ENCODE measurements around the gene NUAK1.

The NUAK1 gene

GRCh38 chr12:106070147-106070546 is 68.6 kb downstream of the NUAK1 start:
- in situ Hi-C loops (cut with HindIII; ENCODE audit: low sequenced_read_pairs): no loop called here

GRCh38 chr12:106068296-106068695 is 70.5 kb downstream of the NUAK1 start:
- in situ Hi-C loops (cut with HindIII; ENCODE audit: low sequenced_read_pairs): no loop called here

GRCh38 chr12:106067606-106068205 is 71.0 kb downstream of the NUAK1 start:
- in situ Hi-C loops (cut with HindIII; ENCODE audit: low sequenced_read_pairs): no loop called here

- in situ Hi-C loops (cut with HindIII; ENCODE audit: low sequenced_read_pairs): no loop called here
Measured at GRCh38 chr12:106066726-106067325, 71.9 kb downstream of the NUAK1 start.

GRCh38 chr12:106066051-106066705 is 72.6 kb downstream of the NUAK1 start:
- in situ Hi-C loops (cut with HindIII; ENCODE audit: low sequenced_read_pairs): no loop called here

GRCh38 chr12:106065506-106065905 is 73.2 kb downstream of the NUAK1 start:
- in situ Hi-C loops (cut with HindIII; ENCODE audit: low sequenced_read_pairs): no loop called here

GRCh38 chr12:106064721-106065021 is 74.1 kb downstream of the NUAK1 start:
- in situ Hi-C loops (cut with HindIII; ENCODE audit: low sequenced_read_pairs): no loop called here

- in situ Hi-C loops (cut with HindIII; ENCODE audit: low sequenced_read_pairs): no loop called here
Measured at GRCh38 chr12:106063826-106064720, 74.7 kb downstream of the NUAK1 start.

- in situ Hi-C loops (cut with HindIII; ENCODE audit: low sequenced_read_pairs): no loop called here
Measured at GRCh38 chr12:106062693-106063092, 76.1 kb downstream of the NUAK1 start.

- in situ Hi-C loops (cut with HindIII; ENCODE audit: low sequenced_read_pairs): no loop called here
Measured at GRCh38 chr12:106058256-106059182, 80.2 kb downstream of the NUAK1 start.

- in situ Hi-C loops (cut with HindIII; ENCODE audit: low sequenced_read_pairs): no loop called here
Measured at GRCh38 chr12:106054049-106054448, 84.7 kb downstream of the NUAK1 start.

GRCh38 chr12:106051853-106052531 is 86.8 kb downstream of the NUAK1 start:
- in situ Hi-C loops (cut with HindIII; ENCODE audit: low sequenced_read_pairs): no loop called here

- in situ Hi-C loops (cut with HindIII; ENCODE audit: low sequenced_read_pairs): no loop called here
Measured at GRCh38 chr12:106049546-106049945, 89.2 kb downstream of the NUAK1 start.

GRCh38 chr12:106049105-106049504 is 89.6 kb downstream of the NUAK1 start:
- in situ Hi-C loops (cut with HindIII; ENCODE audit: low sequenced_read_pairs): no loop called here

- in situ Hi-C loops (cut with HindIII; ENCODE audit: low sequenced_read_pairs): no loop called here
Measured at GRCh38 chr12:106048676-106049075, 90.1 kb downstream of the NUAK1 start.

- in situ Hi-C loops (cut with HindIII; ENCODE audit: low sequenced_read_pairs): no loop called here
Measured at GRCh38 chr12:106048016-106048415, 90.7 kb downstream of the NUAK1 start.

GRCh38 chr12:106046947-106047346 is 91.8 kb downstream of the NUAK1 start:
- in situ Hi-C loops (cut with HindIII; ENCODE audit: low sequenced_read_pairs): no loop called here

GRCh38 chr12:106046301-106046846 is 92.4 kb downstream of the NUAK1 start:
- in situ Hi-C loops (cut with HindIII; ENCODE audit: low sequenced_read_pairs): no loop called here

- in situ Hi-C loops (cut with HindIII; ENCODE audit: low sequenced_read_pairs): no loop called here
Measured at GRCh38 chr12:106045251-106045674, 93.5 kb downstream of the NUAK1 start.

- in situ Hi-C loops (cut with HindIII; ENCODE audit: low sequenced_read_pairs): no loop called here
Measured at GRCh38 chr12:106044773-106045172, 94.0 kb downstream of the NUAK1 start.

All from endothelial cell of hepatic sinusoid (primary cell).